IMR-90 (cell line): ENCODE measurements around the gene ARHGEF10L. TPM values are rescaled to one million over a fixed set of nuclear protein-coding genes. Genes with fewer than 3 reads are reported as not detected.

Source experiments
- ATAC-seq: fragments of 200-7000 bp; cut with Tn5 transposase; 2 replicates; pipeline ENCODE4 v1.9.1; 2020; ENCODE audit warnings: low read depth, mild to moderate bottlenecking, moderate library complexity
- BruUV-seq: library from RNA; stranded (reverse); fragments of 400-500 nt; replicated peaks from 2 replicates; lab custom pipeline; 2021; lab: Mats Ljungman, UMichigan
- CTCF ChIA-PET: fragments of 300-600 bp; formaldehyde crosslinking; extraction: SDS; loops from one replicate; lab custom pipeline; 2021; ENCODE audit warnings: antibody characterized with exemption; lab: Yijun Ruan, JAX
- POLR2A ChIA-PET: fragments of 300-600 bp; sonication (Branson Sonifier 250); formaldehyde crosslinking; loops from one replicate; lab custom pipeline; 2022; ENCODE audit warnings: antibody characterized with exemption; ENCODE audit not compliant: unreplicated experiment; lab: Charles Lee
- DNase-seq: peaks from one replicate; pipeline ENCODE4 v3.0.0; 2013
- H2AFZ ChIP-seq: replicated peaks from 2 replicates; pipeline ENCODE3; 2013; ENCODE audit warnings: low read length, mild to moderate bottlenecking; ENCODE audit not compliant: poor library complexity
- H2AK5ac ChIP-seq: 2 replicates; pipeline ENCODE4 v1.6.1; 2013; ENCODE audit warnings: low read depth, low read length, inconsistent platforms
- H2AK9ac ChIP-seq: replicated peaks from 2 replicates; pipeline ENCODE3; 2013; ENCODE audit warnings: mild to moderate bottlenecking, low read depth, low read length, moderate library complexity; ENCODE audit not compliant: poor library complexity
- H2BK120ac ChIP-seq: 2 replicates; pipeline ENCODE4 v1.6.1; 2013; ENCODE audit warnings: low read depth, low read length, inconsistent platforms
- H2BK15ac ChIP-seq: 3 replicates; pipeline ENCODE4 v1.6.1; 2013; ENCODE audit warnings: low read depth, low read length, inconsistent platforms
- H2BK20ac ChIP-seq: 2 replicates; pipeline ENCODE4 v1.6.1; 2013; ENCODE audit warnings: low read depth, mild to moderate bottlenecking, inconsistent platforms, low read length, moderate library complexity
- H2BK5ac ChIP-seq: 2 replicates; pipeline ENCODE4 v1.6.1; 2013; ENCODE audit warnings: mild to moderate bottlenecking, low read depth, low read length, inconsistent platforms; ENCODE audit not compliant: poor library complexity, severe bottlenecking
- H3K14ac ChIP-seq: replicated peaks from 2 replicates; pipeline ENCODE4 v1.6.1; 2013; ENCODE audit warnings: low read depth, low read length, inconsistent platforms
- H3K18ac ChIP-seq: 2 replicates; pipeline ENCODE4 v1.6.1; 2013; ENCODE audit warnings: low read depth, low read length, control low read depth
- H3K23ac ChIP-seq: 2 replicates; pipeline ENCODE4 v1.6.1; 2013; ENCODE audit warnings: low read depth, low read length, inconsistent platforms
- H3K27ac ChIP-seq: 2 replicates; pipeline ENCODE4 v1.5.1; 2013; ENCODE audit warnings: mild to moderate bottlenecking, control low read depth, low read length; ENCODE audit not compliant: insufficient read depth
- H3K27me3 ChIP-seq: 2 replicates; pipeline ENCODE4 v1.6.1; 2013; ENCODE audit warnings: low read length; ENCODE audit not compliant: control insufficient read depth, insufficient read depth
- H3K36me3 ChIP-seq: 2 replicates; pipeline ENCODE4 v1.6.1; 2013; ENCODE audit warnings: low read length, mixed read lengths; ENCODE audit not compliant: control insufficient read depth, insufficient read depth
- H3K4ac ChIP-seq: 2 replicates; pipeline ENCODE4 v1.6.1; 2013; ENCODE audit warnings: low read depth, low read length, inconsistent platforms
- H3K4me1 ChIP-seq: 2 replicates; pipeline ENCODE4 v1.6.1; 2013; ENCODE audit warnings: low read length, mixed read lengths; ENCODE audit not compliant: control insufficient read depth, insufficient read depth
- H3K4me2 ChIP-seq: 2 replicates; pipeline ENCODE4 v1.6.1; 2013; ENCODE audit warnings: low read depth, mild to moderate bottlenecking, control low read depth, low read length, moderate library complexity
- H3K4me3 ChIP-seq: 2 replicates; pipeline ENCODE4 v1.5.1; 2013; ENCODE audit warnings: low read depth, mild to moderate bottlenecking, control low read depth, low read length, moderate library complexity; ENCODE audit not compliant: insufficient read depth
- H3K56ac ChIP-seq: 2 replicates; pipeline ENCODE4 v1.6.1; 2013; ENCODE audit warnings: low read length, inconsistent platforms; ENCODE audit not compliant: insufficient read depth; ENCODE audit errors: extremely low read depth
- H3K79me1 ChIP-seq, 2 experiments: 2 replicates each; pipeline ENCODE4 v1.6.1; 2013; ENCODE audit warnings: low read length in 2 of 2, inconsistent platforms in 1 of 2, low read depth in 1 of 2
- H3K9ac ChIP-seq: 2 replicates; pipeline ENCODE4 v1.6.1; 2013; ENCODE audit warnings: low read depth, low read length, control low read depth
- H3K9me1 ChIP-seq: 2 replicates; pipeline ENCODE4 v1.6.1; 2013; ENCODE audit warnings: low read length, inconsistent platforms; ENCODE audit not compliant: insufficient read depth
- H3K9me3 ChIP-seq: 2 replicates; pipeline ENCODE4 v1.6.1; 2013; ENCODE audit warnings: low read length; ENCODE audit not compliant: control insufficient read depth, insufficient read depth
- H4K20me1 ChIP-seq: 2 replicates; pipeline ENCODE4 v1.6.1; 2013; ENCODE audit warnings: low read length, inconsistent platforms; ENCODE audit not compliant: insufficient read depth
- H4K5ac ChIP-seq: 2 replicates; pipeline ENCODE4 v1.6.1; 2013; ENCODE audit warnings: mild to moderate bottlenecking, low read depth, low read length, control low read depth
- H4K8ac ChIP-seq, 2 experiments: 2 replicates each; pipeline ENCODE4 v1.6.1; 2013; ENCODE audit warnings: low read depth in 2 of 2, low read length in 2 of 2, control low read depth in 1 of 2, inconsistent platforms in 1 of 2
- H4K91ac ChIP-seq: 2 replicates; pipeline ENCODE4 v1.6.1; 2013; ENCODE audit warnings: low read depth, low read length, inconsistent platforms; ENCODE audit not compliant: insufficient read depth
- BHLHE40 ChIP-seq: fragments of 150-350 bp; IDR thresholded peaks from 2 replicates; pipeline ENCODE4 v1.6.1; 2016; ENCODE audit warnings: mild to moderate bottlenecking, low read depth, low read length
- CEBPB ChIP-seq: IDR thresholded peaks from 2 replicates; pipeline ENCODE4 v1.6.1; 2012; ENCODE audit warnings: low read depth, low read length, improper control_type of control experiment
- CHD1 ChIP-seq: IDR thresholded peaks from 2 replicates; pipeline ENCODE4 v1.6.1; 2012; ENCODE audit warnings: low read depth, low read length, improper control_type of control experiment
- ELK1 ChIP-seq: fragments of 150-350 bp; IDR thresholded peaks from 2 replicates; pipeline ENCODE4 v1.6.1; 2016; ENCODE audit warnings: low read depth, mild to moderate bottlenecking, low read length, moderate library complexity, borderline replicate concordance
- FOS ChIP-seq: fragments of 150-350 bp; IDR thresholded peaks from 2 replicates; pipeline ENCODE4 v1.6.1; 2016; ENCODE audit warnings: low read depth, low read length
- MAFK ChIP-seq: IDR thresholded peaks from 2 replicates; pipeline ENCODE4 v1.6.1; 2012; ENCODE audit warnings: low read depth, low read length, improper control_type of control experiment
- MAZ ChIP-seq: IDR thresholded peaks from 2 replicates; pipeline ENCODE4 v1.6.1; 2012; ENCODE audit warnings: low read depth, mild to moderate bottlenecking, low read length, improper control_type of control experiment, moderate library complexity, borderline replicate concordance
- MXI1 ChIP-seq: IDR thresholded peaks from 2 replicates; pipeline ENCODE4 v1.6.1; 2012; ENCODE audit warnings: low read depth, mild to moderate bottlenecking, low read length, moderate library complexity, borderline replicate concordance
- NFE2L2 ChIP-seq: fragments of 150-350 bp; IDR thresholded peaks from 2 replicates; pipeline ENCODE4 v1.6.1; 2016; ENCODE audit warnings: low read depth, mild to moderate bottlenecking, low read length
- POLR2A ChIP-seq: IDR thresholded peaks from 2 replicates; pipeline ENCODE4 v1.6.1; 2012; ENCODE audit warnings: mild to moderate bottlenecking, low read depth, low read length
- RAD21 ChIP-seq: IDR thresholded peaks from 2 replicates; pipeline ENCODE4 v1.6.1; 2012; ENCODE audit warnings: low read length, improper control_type of control experiment
- RCOR1 ChIP-seq: IDR thresholded peaks from 2 replicates; pipeline ENCODE4 v1.6.1; 2012; ENCODE audit warnings: mild to moderate bottlenecking, low read length, improper control_type of control experiment; ENCODE audit not compliant: insufficient replicate concordance
- RFX5 ChIP-seq: IDR thresholded peaks from 2 replicates; pipeline ENCODE4 v1.8.0; 2012; ENCODE audit warnings: low read depth, mild to moderate bottlenecking, low read length, moderate library complexity
- SMC3 ChIP-seq: fragments of 150-350 bp; IDR thresholded peaks from 2 replicates; pipeline ENCODE4 v1.6.1; 2016; ENCODE audit warnings: low read depth, mild to moderate bottlenecking, antibody characterized with exemption, low read length, moderate library complexity
- USF2 ChIP-seq: fragments of 150-350 bp; IDR thresholded peaks from 2 replicates; pipeline ENCODE4 v1.6.1; 2017; ENCODE audit warnings: mild to moderate bottlenecking, antibody characterized with exemption, low read length, low read depth
- WGBS, 2 experiments: methylation state at CpG; one replicate each; pipeline versions ENCODE4 v1.1.5 to v1.1.7; 2013; ENCODE audit warnings: missing lambda C conversion rate in 2 of 2; ENCODE audit not compliant: insufficient read length in 1 of 2; ENCODE audit errors: extremely low coverage in 2 of 2; 5-methylcytosine and 5-hydroxymethylcytosine counted together
- dilution Hi-C: fragments of 300-500 bp; cut with HindIII; formaldehyde crosslinking; loops from one replicate; pipeline ENCODE4 v1.14.3; 2018; ENCODE audit warnings: low sequenced_read_pairs; ENCODE audit not compliant: unreplicated experiment
- in situ Hi-C: fragments of 300-500 bp; cut with MboI; formaldehyde crosslinking; loops from 3 replicates; pipeline ENCODE4 v1.14.3; 2019; ENCODE audit warnings: low sequenced_read_pairs, inconsistent platforms, mixed read lengths
- intact Hi-C: fragments of 100-400 bp; cut with micrococcal nuclease; formaldehyde crosslinking; loops from 2 replicates; pipeline ENCODE4 v1.10.0; 2022
- polyA plus RNA-seq, 3 experiments: library from polyadenylated mRNA; depleted of rRNA; stranded (reverse); fragments of >200 nt; gene quantifications; 2 replicates each; pipeline ENCODE4 v1.2.3, GENCODE V29; 2012; ENCODE audit warnings: low replicate concordance in 1 of 3
- total RNA-seq: library from RNA; depleted of rRNA; stranded (reverse); fragments of >200 nt; gene quantifications from 2 replicates; pipeline ENCODE4 v1.2.3, GENCODE V29; 2012
- TF ChIP-seq, protein P1 (sequence below): conservative IDR thresholded peaks from 2 replicates; pipeline ENCODE4 v1.5.1; 2012; ENCODE audit warnings: mild to moderate bottlenecking, low read depth, low read length, improper control_type of control experiment

Gene ARHGEF10L
- total and polyA plus RNA-seq, 2 of the 4 experiments (the other 2 are of a cell fraction) = 4.8 to 12.4 TPM

DNA sequence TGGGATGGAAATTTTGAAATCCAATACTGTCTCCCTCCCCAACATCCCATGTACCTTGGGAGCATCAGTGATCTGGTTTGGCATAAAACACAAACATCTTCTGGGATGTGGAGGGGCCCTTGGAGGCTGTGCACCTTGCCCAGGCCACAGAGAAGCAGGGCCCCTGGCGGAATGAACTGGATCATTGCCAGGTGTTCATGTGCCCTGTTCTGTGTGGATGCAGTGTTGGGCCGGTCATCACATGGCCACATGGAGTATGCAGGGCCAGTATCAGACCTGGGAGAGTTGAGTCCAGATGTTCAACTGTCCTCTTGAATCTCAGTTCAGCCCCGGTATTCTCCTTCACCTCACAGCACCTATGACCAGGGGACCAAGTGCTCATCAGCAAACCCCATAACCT, 26.9 kb downstream of the ARHGEF10L start:
- Histone ChIP-seq H2AK9ac (no peak overlapping the region), H3K23ac (no peak overlapping the region), H3K4me2 (no peak overlapping the region), H4K91ac (no peak overlapping the region), H2AFZ (no peak overlapping the region), H2BK20ac (no peak overlapping the region), H2BK5ac (no peak overlapping the region), H3K27ac (no peak overlapping the region), H3K9me1 (peaks cover 32% of the 10 kb centered on the region), H2BK120ac (no peak overlapping the region), H3K36me3 (no peaks in the 10 kb centered on the region), H3K4me1 (peaks cover 22% of the 10 kb centered on the region), H3K14ac (no peak overlapping the region), H2BK15ac (no peak overlapping the region), H3K79me1 (peaks cover 46 to 74% of the 10 kb centered on the region in 2 experiments), H3K9ac (no peak overlapping the region), H4K20me1 (peaks cover 4% of the 10 kb centered on the region; the same call in 1 of the 2 replicates), H3K18ac (no peak overlapping the region), H4K5ac (no peak overlapping the region), H3K27me3 (no peaks in the 10 kb centered on the region), H4K8ac (no peak overlapping the region), H3K4ac (no peak overlapping the region), H3K4me3 (no peak overlapping the region), H3K9me3 (no peaks in the 10 kb centered on the region), H3K56ac (no peak overlapping the region), H2AK5ac (no peak overlapping the region)
- POLR2A ChIA-PET = no interaction called here
- in situ Hi-C loops = no loop called here
- TF ChIP-seq MXI1 = no peak
- no peak for TF ChIP-seq NFE2L2
- TF ChIP-seq, protein P1, sequence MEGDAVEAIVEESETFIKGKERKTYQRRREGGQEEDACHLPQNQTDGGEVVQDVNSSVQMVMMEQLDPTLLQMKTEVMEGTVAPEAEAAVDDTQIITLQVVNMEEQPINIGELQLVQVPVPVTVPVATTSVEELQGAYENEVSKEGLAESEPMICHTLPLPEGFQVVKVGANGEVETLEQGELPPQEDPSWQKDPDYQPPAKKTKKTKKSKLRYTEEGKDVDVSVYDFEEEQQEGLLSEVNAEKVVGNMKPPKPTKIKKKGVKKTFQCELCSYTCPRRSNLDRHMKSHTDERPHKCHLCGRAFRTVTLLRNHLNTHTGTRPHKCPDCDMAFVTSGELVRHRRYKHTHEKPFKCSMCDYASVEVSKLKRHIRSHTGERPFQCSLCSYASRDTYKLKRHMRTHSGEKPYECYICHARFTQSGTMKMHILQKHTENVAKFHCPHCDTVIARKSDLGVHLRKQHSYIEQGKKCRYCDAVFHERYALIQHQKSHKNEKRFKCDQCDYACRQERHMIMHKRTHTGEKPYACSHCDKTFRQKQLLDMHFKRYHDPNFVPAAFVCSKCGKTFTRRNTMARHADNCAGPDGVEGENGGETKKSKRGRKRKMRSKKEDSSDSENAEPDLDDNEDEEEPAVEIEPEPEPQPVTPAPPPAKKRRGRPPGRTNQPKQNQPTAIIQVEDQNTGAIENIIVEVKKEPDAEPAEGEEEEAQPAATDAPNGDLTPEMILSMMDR = no peak
- no peak for TF ChIP-seq RFX5
- no peak for TF ChIP-seq MAZ
- TF ChIP-seq USF2 = no peak
- TF ChIP-seq MAFK = no peak
- TF ChIP-seq ELK1 = no peak
- no peak for TF ChIP-seq CHD1
- no peak for TF ChIP-seq RAD21
- TF ChIP-seq SMC3 = no peak
- TF ChIP-seq BHLHE40 = no peak
- no peak for TF ChIP-seq FOS
- no peak for TF ChIP-seq CEBPB
- no peak for TF ChIP-seq RCOR1
- TF ChIP-seq POLR2A = no peak
- BruUV-seq = no TSS peak
- intact Hi-C loops = no loop called here
- CTCF ChIA-PET = no interaction called here
- dilution Hi-C loops = no loop called here
- no peak for ATAC-seq
- DNase-seq = no peak
- no CpG with 5 or more reads among the region's 3 CpGs for WGBS, 2 experiments
